UCSD-AML1 (cell line): ENCODE data around the gene KCNQ2.
A peak's percentile ranks its signal among the peaks of the same experiment; 100 is the strongest.
"Not testable (repeated sequence)": the region's sequence is repeated elsewhere in the genome, so short reads cannot be mapped to it uniquely, and the experiment has no call there.

Experiments
- DNase-seq: peaks from one replicate; lab custom pipeline; 2025; ENCODE audit not compliant: unreplicated experiment; lab: John Stamatoyannopoulos, UW

The KCNQ2 gene

GRCh38 chr20:63394069-63394919, 78.2 kb downstream of the KCNQ2 start:
- DNase-seq, result no peak

GRCh38 chr20:63393566-63393965, 78.9 kb downstream of the KCNQ2 start:
- DNase-seq, result no peak

GRCh38 chr20:63392465-63393365, 79.7 kb downstream of the KCNQ2 start:
- no peak for DNase-seq

- no peak for DNase-seq
Measured at GRCh38 chr20:63387917-63388316, 84.5 kb downstream of the KCNQ2 start.

- no peak for DNase-seq
Measured at GRCh38 chr20:63387393-63387792, 85.1 kb downstream of the KCNQ2 start.

- no peak for DNase-seq
Measured at GRCh38 chr20:63386491-63386890, 86.0 kb downstream of the KCNQ2 start.

GRCh38 chr20:63385819-63386218, 86.6 kb downstream of the KCNQ2 start:
- DNase-seq, result no peak

- no peak for DNase-seq
Measured at GRCh38 chr20:63384336-63384735, 88.1 kb downstream of the KCNQ2 start.

- DNase-seq, result no peak
Measured at GRCh38 chr20:63383556-63383955, 88.9 kb downstream of the KCNQ2 start.

GRCh38 chr20:63382551-63383300, 89.7 kb downstream of the KCNQ2 start:
- no peak for DNase-seq

- peak; percentile 21 for DNase-seq
Measured at GRCh38 chr20:63381781-63382431, 90.5 kb downstream of the KCNQ2 start.

GRCh38 chr20:63380346-63380870, 92.0 kb downstream of the KCNQ2 start:
- DNase-seq, result no peak

GRCh38 chr20:63379872-63380271, 92.6 kb downstream of the KCNQ2 start:
- DNase-seq, result not testable (repeated sequence)

GRCh38 chr20:63379296-63379695, 93.2 kb downstream of the KCNQ2 start:
- no peak for DNase-seq

GRCh38 chr20:63378626-63379025, 93.8 kb downstream of the KCNQ2 start:
- DNase-seq, result no peak

- DNase-seq, result no peak
Measured at GRCh38 chr20:63377951-63378381, 94.5 kb downstream of the KCNQ2 start.

- DNase-seq, result no peak
Measured at GRCh38 chr20:63377256-63377941, 95.1 kb downstream of the KCNQ2 start.

- no peak for DNase-seq
Measured at GRCh38 chr20:63376283-63377250, 95.9 kb downstream of the KCNQ2 start.

- no peak for DNase-seq
Measured at GRCh38 chr20:63375438-63375837, 97.0 kb downstream of the KCNQ2 start.
